Kidney capillary endothelial cell (primary cell): ENCODE results near the gene MEX3A.
"Not testable (repeated sequence)": the region's sequence is repeated elsewhere in the genome, so short reads cannot be mapped to it uniquely, and the experiment has no call there.

Source experiments
- DNase-seq: peaks from one replicate; pipeline ENCODE4 v3.0.0-alpha.2; 2018; ENCODE audit warnings: low spot score

MEX3A gene

DNA sequence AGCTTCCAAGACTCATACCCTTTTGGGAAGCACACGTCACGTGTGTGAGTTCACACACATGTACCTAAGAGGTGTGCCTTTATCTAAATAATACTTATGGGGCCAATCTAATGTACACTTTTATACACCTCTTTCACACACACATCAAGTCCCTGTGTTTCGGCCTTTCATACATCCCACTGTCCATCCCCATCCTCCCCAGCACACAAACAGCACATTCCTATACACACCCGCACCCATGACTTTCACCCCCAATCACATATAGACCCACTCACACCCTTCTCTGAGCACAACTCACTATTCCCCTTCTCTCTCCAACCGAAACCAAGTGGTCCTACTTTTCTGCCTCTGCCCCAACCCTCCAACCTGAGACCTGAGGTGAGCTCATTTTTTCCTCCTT, 3.5 kb downstream of the MEX3A start:
- no peak for DNase-seq

DNA sequence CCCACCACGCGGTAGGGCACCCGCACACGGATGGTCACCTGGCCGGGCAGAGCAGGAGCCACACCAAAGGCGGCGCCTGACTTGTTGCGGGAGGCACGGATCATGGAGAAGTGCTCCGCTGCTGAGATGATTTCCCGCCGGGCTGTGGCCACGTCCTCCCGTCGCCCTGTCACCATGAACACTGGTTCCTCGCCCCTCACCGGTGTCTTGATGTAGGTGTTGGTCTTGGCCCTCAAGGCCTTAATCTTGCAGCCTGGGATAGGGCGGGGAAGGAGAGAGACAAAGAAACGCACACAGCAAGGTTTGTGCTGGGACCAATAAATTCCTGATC, 4.9 kb downstream of the MEX3A start:
- DNase-seq, result no peak

- no peak for DNase-seq
Measured at GRCh38 chr1:156076609-156077429, 5.4 kb downstream of the MEX3A start.

GRCh38 chr1:156075775-156076204, 6.5 kb downstream of the MEX3A start:
- no peak for DNase-seq

DNA sequence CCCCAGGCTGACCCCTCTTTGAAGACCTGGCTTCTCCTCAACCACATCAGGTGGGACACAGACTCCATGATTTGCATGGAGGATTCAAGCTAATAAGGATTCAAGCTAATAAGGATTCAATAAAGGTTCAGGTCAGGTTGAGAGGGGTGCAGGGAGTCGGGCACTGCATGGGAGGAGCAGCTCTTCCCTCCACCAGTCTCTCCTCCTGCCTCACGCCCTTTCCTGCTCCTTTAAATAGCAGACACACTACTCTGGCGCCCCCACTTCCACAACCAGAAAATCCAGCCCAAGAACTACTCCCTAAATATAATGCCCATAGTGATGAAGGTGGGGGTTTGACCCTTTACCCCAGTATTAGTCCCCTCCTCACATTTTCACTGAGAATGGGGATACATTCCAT, 7.1 kb downstream of the MEX3A start:
- no peak for DNase-seq

DNA sequence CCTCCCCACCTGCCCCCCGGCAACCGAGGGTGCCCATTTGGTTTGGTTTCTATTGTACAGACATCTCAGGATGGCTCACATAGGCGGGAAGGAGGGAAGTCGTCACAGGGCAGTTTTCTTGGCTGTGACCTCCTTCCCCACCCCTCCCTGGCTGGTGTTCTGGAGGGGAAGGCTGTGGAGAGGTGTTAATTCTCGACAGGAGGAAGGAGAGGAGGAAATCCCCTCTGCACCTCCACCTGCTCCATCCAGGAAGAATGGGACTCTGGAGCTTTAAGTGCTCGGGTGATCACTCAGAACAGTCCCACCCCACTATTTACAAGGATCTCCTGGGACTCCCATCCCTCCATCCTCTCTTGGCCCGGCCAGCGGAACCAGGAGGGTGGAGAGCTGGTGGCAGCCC, 7.6 kb downstream of the MEX3A start:
- no peak for DNase-seq

- no peak for DNase-seq
Measured at GRCh38 chr1:156073740-156074139, 8.5 kb downstream of the MEX3A start.

DNA sequence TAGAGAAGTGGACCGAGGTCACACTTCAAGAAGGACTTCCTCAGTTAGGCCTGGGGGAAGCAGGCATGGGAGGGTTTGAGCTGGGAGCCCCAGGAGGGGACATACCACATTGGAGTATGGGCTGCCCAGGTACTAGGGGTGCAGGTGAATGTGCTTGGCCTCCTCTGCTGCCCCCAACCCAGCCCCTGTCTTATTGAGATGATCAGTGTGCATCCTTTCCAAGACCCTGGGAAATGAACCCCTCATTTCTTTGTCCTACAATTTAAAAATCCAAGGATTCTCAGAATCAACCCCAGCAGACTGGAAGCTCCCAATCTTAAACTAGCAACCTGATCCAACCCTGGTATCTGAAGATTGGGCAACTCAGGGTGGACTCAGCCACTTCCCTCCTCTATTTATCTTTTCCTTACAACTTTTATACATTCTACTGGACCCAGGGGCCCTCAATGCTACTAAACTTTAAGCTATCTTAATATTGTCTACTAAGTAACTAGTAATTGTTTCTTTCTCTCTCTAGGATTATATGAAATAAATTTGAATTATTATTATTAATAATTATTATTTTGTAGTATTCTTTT, 9.1 kb downstream of the MEX3A start:
- DNase-seq, result no peak

DNA sequence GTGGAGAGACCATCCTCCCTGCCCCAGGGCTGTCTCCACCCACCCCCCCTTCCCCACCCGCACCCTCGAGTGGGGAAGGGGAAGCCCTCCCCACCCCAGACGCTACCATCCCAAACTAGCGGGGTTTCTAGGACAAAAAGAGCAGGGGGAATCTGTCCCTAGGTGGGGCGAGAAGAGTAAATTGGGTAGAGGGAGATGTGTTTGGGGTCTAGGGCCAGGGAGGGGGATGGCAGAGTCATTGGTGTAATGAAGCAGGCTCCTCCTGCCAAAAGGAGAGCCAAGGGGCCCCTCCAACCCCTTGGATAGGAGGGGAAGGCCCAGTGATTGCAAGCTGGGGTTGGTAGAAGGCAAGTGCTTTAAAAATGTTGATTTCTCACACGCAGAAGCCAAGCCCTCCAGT, 10.0 kb downstream of the MEX3A start:
- no peak for DNase-seq

DNA sequence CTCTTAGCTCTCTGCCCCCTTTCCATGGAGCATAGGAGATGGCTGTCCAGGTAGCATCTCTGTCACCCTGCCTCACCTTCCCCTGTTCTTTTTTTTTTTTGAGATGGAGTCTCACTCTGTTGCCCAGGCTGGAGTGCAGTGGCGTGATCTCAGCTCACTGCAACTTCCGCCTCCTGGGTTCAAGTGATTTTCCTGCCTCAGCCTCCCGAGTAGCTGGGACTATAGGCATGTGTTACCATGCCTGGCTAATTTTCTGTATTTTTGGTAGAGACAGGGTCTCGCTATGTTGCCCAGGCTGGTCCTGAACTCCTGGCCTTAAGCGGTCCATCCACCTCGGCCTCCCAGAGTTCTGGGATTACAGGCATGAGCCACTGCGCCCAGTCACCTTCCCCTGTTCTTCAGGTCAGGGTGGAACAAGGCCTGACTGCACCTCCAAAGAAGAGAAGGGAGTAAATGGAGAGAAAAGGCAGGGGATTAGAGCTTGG, 10.9 kb downstream of the MEX3A start:
- DNase-seq, result not testable (repeated sequence)

DNA sequence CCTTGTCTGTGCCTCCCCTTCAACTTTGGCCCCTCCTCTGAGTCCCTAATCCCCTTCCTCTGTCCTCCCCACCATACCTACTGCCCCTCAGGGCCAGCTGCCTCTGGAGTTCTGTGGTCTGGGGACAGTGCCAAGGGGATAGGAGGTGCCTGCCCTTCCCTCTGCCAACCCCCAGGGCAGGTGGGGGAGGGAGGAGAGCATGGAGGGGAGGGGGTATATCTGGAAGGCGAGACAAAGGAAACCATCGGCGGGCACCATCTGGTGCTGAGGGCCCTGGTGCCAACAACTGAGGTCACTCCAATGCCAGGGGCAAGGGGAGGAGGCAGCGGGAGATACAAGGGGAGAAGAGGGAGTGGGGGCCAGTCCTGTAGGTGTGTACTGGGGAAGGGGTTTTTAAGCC, 11.7 kb downstream of the MEX3A start:
- DNase-seq, result no peak

DNA sequence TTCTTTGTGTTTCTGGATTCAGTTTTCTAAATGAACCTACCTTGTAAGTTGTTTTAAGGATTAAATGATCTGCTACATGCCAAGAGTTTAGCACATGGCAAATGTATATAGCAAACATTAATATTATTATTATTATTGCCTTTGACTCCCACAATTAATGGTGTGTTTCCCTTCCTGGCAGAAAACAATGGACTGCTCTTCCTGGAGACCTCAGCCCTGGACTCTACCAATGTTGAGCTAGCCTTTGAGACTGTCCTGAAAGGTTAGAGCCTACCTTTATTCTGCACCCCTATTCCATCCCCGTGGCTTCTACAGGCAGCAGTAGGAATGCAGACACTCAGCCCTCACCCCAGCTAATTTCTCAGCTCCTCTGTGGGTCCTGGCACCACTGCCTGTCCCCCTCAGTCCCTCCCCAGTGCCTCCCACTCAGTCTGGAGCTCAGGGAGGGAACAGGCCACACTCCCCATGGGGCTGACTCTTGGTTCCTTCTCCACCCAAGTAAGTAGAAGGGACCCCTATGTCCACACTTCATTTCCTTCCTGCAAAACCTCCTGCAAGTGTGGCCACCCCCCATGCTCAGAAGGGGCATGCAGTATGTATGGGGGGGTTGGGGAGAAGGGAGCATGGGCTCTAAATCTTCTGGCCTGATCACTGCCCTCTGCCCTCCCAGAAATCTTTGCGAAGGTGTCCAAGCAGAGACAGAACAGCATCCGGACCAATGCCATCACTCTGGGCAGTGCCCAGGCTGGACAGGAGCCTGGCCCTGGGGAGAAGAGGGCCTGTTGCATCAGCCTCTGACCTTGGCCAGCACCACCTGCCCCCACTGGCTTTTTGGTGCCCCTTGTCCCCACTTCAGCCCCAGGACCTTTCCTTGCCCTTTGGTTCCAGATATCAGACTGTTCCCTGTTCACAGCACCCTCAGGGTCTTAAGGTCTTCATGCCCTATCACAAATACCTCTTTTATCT, 12.5 kb downstream of the MEX3A start:
- DNase-seq, result no peak

DNA sequence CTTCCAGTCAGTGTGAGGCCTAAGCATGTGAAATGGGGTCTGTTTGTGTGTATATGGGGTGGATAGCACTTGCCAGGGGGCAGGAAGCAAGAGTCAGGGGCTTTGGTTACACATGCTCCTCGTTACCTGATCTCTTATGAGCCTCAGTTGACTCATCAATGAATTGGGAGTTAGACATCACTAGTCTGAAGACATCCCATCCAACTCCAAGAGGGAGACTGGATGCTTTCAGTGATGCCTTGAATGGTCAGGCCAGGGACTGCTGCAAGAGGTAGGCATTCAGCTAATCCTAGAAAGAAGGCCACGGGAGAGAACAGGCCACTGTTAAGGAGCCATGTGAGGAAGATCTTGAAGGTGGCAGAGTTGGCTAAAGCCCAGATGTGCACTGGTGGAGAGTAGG, 15.0 kb downstream of the MEX3A start:
- no peak for DNase-seq

DNA sequence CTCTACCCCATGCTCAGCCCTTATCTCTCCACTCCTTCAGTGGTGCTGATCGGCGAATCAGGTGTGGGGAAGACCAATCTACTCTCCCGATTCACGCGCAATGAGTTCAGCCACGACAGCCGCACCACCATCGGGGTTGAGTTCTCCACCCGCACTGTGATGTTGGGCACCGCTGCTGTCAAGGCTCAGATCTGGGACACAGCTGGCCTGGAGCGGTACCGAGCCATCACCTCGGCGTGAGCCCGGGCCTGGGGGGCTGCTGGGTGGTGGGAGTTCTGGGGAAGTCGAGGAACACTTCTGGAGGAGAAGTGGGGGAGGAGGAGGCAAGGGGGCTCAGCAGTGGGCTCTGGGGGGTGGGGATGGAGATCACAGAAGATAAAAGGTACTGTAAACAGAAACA, 16.4 kb downstream of the MEX3A start:
- DNase-seq, result no peak

GRCh38 chr1:156065212-156065611, 17.1 kb downstream of the MEX3A start:
- DNase-seq, result no peak

- no peak for DNase-seq
Measured at GRCh38 chr1:156064615-156065014, 17.6 kb downstream of the MEX3A start.

- DNase-seq, result no peak
Measured at GRCh38 chr1:156063997-156064285, 18.3 kb downstream of the MEX3A start.

GRCh38 chr1:156062189-156062588, 20.1 kb downstream of the MEX3A start:
- no peak for DNase-seq

DNA sequence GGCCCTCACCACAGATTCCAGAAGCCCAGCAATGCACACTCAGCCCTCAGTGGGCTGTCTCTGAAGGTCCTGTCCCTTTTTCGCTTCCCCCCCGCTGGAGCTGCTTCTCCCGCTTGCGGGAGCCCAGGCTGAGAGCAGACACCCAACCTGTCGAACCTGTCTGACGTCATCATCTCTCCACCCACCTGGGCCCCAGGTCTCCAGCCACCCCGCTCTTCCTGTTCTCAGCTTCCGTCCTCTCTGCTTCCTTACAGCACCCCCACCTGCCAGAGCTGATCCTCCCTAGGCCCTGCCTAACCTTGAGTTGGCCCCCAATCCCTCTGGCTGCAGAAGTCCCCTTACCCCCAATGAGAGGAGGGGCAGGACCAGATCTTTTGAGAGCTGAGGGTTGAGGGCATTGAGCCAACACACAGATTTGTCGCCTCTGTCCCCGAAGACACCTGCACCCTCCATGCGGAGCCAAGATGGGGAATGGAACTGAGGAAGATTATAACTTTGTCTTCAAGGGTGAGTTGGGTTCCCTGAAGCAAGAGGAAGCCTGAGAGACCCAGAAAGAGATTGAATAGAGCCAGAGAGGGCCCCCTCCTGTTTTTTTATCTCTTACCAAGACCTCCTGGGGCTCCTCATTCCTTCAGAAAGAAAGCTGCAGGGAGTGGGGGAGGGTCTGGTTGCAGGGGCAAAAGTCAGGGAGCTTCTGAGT, 21.2 kb downstream of the MEX3A start, which contains the start of gene RAB25:
RAB25 (plus strand) TSS at position 224 of the 700 bp plus-strand sequence; CDS start at position 465, 241 bp downstream.
- DNase-seq, result no peak

DNA sequence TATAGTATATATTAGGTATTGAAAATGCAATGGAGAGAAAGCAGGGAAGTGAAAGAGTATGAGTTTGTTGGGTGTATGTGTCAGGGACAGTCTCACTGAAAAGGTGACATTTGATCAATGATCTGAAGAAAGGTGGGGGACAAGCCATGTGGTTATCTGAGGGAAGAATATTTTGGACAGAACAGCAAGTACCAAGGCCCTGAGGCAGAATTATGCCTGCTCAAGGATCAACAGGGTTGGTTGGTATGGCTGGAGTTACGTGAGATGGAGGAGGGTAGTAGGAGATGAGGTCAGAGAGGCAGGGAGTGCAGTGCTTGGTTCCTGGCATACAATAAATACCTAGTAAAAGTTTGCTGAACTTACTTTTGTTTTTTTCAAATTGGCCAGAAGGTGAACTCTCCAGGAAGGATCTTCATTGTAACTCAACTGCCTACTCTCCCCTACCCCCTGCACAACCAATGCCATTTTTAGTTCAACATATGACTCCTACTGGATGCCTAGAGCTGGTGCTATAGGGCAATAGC, 25.9 kb downstream of the MEX3A start:
- DNase-seq, result no peak

DNA sequence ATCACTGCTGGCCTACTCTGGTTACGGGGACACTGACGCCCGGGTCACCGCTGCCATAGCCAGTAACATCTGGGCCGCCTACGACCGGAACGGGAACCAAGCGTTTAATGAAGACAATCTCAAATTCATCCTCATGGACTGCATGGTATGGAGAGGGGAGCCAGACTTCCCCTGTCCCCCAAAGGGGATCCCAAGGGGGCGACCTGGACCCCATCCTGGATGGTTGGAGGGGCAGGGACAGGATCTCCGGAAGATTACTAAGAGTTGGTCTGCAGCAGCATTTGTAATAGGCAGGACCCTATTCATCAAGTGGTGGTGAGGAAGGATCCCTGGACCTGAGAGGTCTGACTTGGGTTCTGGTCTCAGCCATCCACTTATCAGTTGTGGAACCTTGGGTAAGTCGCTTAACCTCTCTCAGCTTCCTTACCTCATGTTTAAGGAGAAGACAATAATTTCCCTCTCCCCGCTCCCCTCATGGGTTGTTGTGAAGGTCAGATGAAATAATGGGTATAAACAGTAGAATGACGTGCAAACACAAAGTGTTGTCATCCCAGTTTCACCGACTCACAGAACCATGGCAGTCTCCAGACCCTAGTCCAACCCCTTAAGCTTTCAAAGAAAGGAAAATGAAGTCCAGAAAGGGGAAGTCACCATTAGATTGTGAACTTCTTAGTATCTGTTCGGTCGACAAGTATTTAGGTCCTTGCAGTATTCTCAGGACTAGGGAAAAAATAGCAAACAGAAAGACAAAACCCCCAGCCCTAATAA, 26.8 kb downstream of the MEX3A start:
- DNase-seq, result no peak
